Caco-2 (cell line): ENCODE results near the gene WWTR1. TPM values are rescaled to one million over a fixed set of nuclear protein-coding genes. Genes with fewer than 3 reads are reported as not detected.

Experiments
- BruUV-seq: library from RNA; stranded (reverse); fragments of 400-500 nt; replicated peaks from 2 replicates; lab custom pipeline; 2021; lab: Mats Ljungman, UMichigan
- CTCF ChIA-PET: fragments of 300-600 bp; sonication (Branson Sonifier 250); formaldehyde crosslinking; loops from one replicate; lab custom pipeline; 2022; ENCODE audit warnings: antibody characterized with exemption; lab: Charles Lee
- POLR2A ChIA-PET: fragments of 300-600 bp; sonication (Branson Sonifier 250); formaldehyde crosslinking; loops from one replicate; lab custom pipeline; 2022; ENCODE audit warnings: antibody characterized with exemption; lab: Charles Lee
- DNase-seq, 2 experiments: peaks; one replicate each; pipeline versions ENCODE4 v3.0.0 to v3.0.0-alpha.2; 2020 to 2022
- H3K27me3 ChIP-seq: replicated peaks from 2 replicates; pipeline ENCODE4 v1.6.0; 2011; ENCODE audit warnings: low read length; ENCODE audit not compliant: control insufficient read depth, insufficient read depth
- H3K36me3 ChIP-seq: 2 replicates; pipeline ENCODE4 v1.5.1; 2011; ENCODE audit warnings: low read length; ENCODE audit not compliant: control insufficient read depth, insufficient read depth
- H3K4me1 ChIP-seq: fragments of 250-450 bp; sonication (Bioruptor Pico); 2 replicates; pipeline ENCODE4 v1.5.1; 2020; ENCODE audit warnings: mild to moderate bottlenecking
- H3K4me3 ChIP-seq: 2 replicates; pipeline ENCODE4 v1.5.1; 2011; ENCODE audit warnings: low read depth, mild to moderate bottlenecking, control low read depth, low read length
- H3K9me3 ChIP-seq: fragments of 250-450 bp; sonication (Bioruptor Pico); 2 replicates; pipeline ENCODE4 v1.5.1; 2020; ENCODE audit warnings: mild to moderate bottlenecking, moderate library complexity
- H3K27ac Mint-ChIP-seq: one replicate; pipeline ENCODE4 v1.8.0; 2022; ENCODE audit warnings: mixed read lengths; ENCODE audit not compliant: unreplicated experiment
- H3K27me3 Mint-ChIP-seq: one replicate; pipeline ENCODE4 v1.8.0; 2022; ENCODE audit warnings: mixed read lengths; ENCODE audit not compliant: insufficient read depth, unreplicated experiment
- H3K36me3 Mint-ChIP-seq: one replicate; pipeline ENCODE4 v1.8.0; 2022; ENCODE audit warnings: mild to moderate bottlenecking, mixed read lengths; ENCODE audit not compliant: insufficient read depth, unreplicated experiment
- H3K4me1 Mint-ChIP-seq: one replicate; pipeline ENCODE4 v1.8.0; 2022; ENCODE audit warnings: low read depth, mixed read lengths; ENCODE audit not compliant: unreplicated experiment
- H3K4me3 Mint-ChIP-seq: one replicate; pipeline ENCODE4 v1.8.0; 2022; ENCODE audit warnings: mild to moderate bottlenecking, moderate library complexity, mixed read lengths; ENCODE audit not compliant: unreplicated experiment
- H3K9me3 Mint-ChIP-seq: one replicate; pipeline ENCODE4 v1.8.0; 2022; ENCODE audit warnings: mixed read lengths; ENCODE audit not compliant: unreplicated experiment
- CTCF ChIP-seq, 2 experiments: fragments of 200-600 bp in 1 of 2; IDR thresholded peaks; 1 replicate in 1 of 2; 2 replicates in 1 of 2; pipeline versions ENCODE4 v1.5.1 to v1.8.0; 2011 to 2022; ENCODE audit warnings: antibody characterized with exemption in 1 of 2, control low read depth in 1 of 2, inconsistent platforms in 1 of 2, low read depth in 1 of 2, low read length in 1 of 2, mild to moderate bottlenecking in 1 of 2, moderate library complexity in 1 of 2; ENCODE audit not compliant: insufficient read depth in 1 of 2, severe bottlenecking in 1 of 2, unreplicated experiment in 1 of 2
- intact Hi-C: fragments of 100-400 bp; cut with micrococcal nuclease; formaldehyde crosslinking; loops from one replicate; pipeline ENCODE4 v1.10.0; 2022; ENCODE audit not compliant: unreplicated experiment
- total RNA-seq: library from RNA; stranded (reverse); gene quantifications from 2 replicates; pipeline ENCODE4 v1.2.3, GENCODE V29; 2022

WWTR1 gene
- total RNA-seq, 1 experiment from 2014 or later, result 16.2 TPM

- Mint-ChIP-seq H3K4me3 (no peak overlapping the region), H3K27me3 (no peaks in the 10 kb centered on the region), H3K27ac (no peak overlapping the region), H3K4me1 (no peaks in the 10 kb centered on the region), H3K9me3 (no peaks in the 10 kb centered on the region), H3K36me3 (no peaks in the 10 kb centered on the region)
- H3K36me3 ChIP-seq, result no peaks in the 10 kb centered on the region
- H3K27me3 ChIP-seq, result no peaks in the 10 kb centered on the region
- BruUV-seq, result no TSS peak
- H3K9me3 ChIP-seq, result no peaks in the 10 kb centered on the region
- no peak overlapping the region for H3K4me3 ChIP-seq
- no peaks in the 10 kb centered on the region for H3K4me1 ChIP-seq
- no peak for TF ChIP-seq CTCF (IDR thresholded peaks at IDR 0.05; ENCODE audit: insufficient read depth in 1 of 2, low read depth in 1 of 2, low read length in 1 of 2, severe bottlenecking in 1 of 2, unreplicated experiment in 1 of 2)
- DNase-seq, result no peak
- ChIA-PET POLR2A (no interaction called here), CTCF (no interaction called here)
- intact Hi-C loops, result no loop called here
These were observed 103.9 kb downstream of the WWTR1 start for GRCh38 chr3:149553781-149554451.

GRCh38 chr3:149552700-149553099 is 105.1 kb downstream of the WWTR1 start:
- Histone ChIP-seq H3K36me3 (no peaks in the 10 kb centered on the region), H3K4me1 (no peaks in the 10 kb centered on the region), H3K27me3 (no peaks in the 10 kb centered on the region), H3K4me3 (no peak overlapping the region), H3K9me3 (no peaks in the 10 kb centered on the region)
- Mint-ChIP-seq H3K4me1 (peaks cover 7% of the 10 kb centered on the region), H3K27ac (no peak overlapping the region), H3K36me3 (no peaks in the 10 kb centered on the region), H3K4me3 (no peak overlapping the region), H3K27me3 (no peaks in the 10 kb centered on the region), H3K9me3 (no peaks in the 10 kb centered on the region)
- no peak for DNase-seq
- no TSS peak for BruUV-seq
- no peak for TF ChIP-seq CTCF (IDR thresholded peaks at IDR 0.05; ENCODE audit: insufficient read depth in 1 of 2, low read depth in 1 of 2, low read length in 1 of 2, severe bottlenecking in 1 of 2, unreplicated experiment in 1 of 2)
- POLR2A ChIA-PET, result no interaction called here
- intact Hi-C loops, result no loop called here
- CTCF ChIA-PET, result no interaction called here

- Mint-ChIP-seq H3K27ac (no peak overlapping the region), H3K27me3 (no peaks in the 10 kb centered on the region), H3K9me3 (no peaks in the 10 kb centered on the region), H3K4me3 (no peak overlapping the region), H3K36me3 (no peaks in the 10 kb centered on the region), H3K4me1 (peaks cover 7% of the 10 kb centered on the region)
- H3K9me3 ChIP-seq, result no peaks in the 10 kb centered on the region
- no peak for TF ChIP-seq CTCF (IDR thresholded peaks at IDR 0.05; ENCODE audit: insufficient read depth in 1 of 2, low read depth in 1 of 2, low read length in 1 of 2, severe bottlenecking in 1 of 2, unreplicated experiment in 1 of 2)
- BruUV-seq, result no TSS peak
- H3K4me3 ChIP-seq, result no peak overlapping the region
- H3K36me3 ChIP-seq, result no peaks in the 10 kb centered on the region
- no peaks in the 10 kb centered on the region for H3K27me3 ChIP-seq
- ChIA-PET POLR2A (no interaction called here), CTCF (no interaction called here)
- intact Hi-C loops, result no loop called here
- no peak for DNase-seq
- no peaks in the 10 kb centered on the region for H3K4me1 ChIP-seq
These were observed 106.3 kb downstream of the WWTR1 start for GRCh38 chr3:149551500-149551899.
